ENCODE results near the gene PRPS1.
"Not testable (repeated sequence)": the region's sequence is repeated elsewhere in the genome, so short reads cannot be mapped to it uniquely, and the experiment has no call there.

PRPS1 gene
- 45.9 to 122 (median 68.0) reads per million in 3 experiments for total RNA-seq

DNA sequence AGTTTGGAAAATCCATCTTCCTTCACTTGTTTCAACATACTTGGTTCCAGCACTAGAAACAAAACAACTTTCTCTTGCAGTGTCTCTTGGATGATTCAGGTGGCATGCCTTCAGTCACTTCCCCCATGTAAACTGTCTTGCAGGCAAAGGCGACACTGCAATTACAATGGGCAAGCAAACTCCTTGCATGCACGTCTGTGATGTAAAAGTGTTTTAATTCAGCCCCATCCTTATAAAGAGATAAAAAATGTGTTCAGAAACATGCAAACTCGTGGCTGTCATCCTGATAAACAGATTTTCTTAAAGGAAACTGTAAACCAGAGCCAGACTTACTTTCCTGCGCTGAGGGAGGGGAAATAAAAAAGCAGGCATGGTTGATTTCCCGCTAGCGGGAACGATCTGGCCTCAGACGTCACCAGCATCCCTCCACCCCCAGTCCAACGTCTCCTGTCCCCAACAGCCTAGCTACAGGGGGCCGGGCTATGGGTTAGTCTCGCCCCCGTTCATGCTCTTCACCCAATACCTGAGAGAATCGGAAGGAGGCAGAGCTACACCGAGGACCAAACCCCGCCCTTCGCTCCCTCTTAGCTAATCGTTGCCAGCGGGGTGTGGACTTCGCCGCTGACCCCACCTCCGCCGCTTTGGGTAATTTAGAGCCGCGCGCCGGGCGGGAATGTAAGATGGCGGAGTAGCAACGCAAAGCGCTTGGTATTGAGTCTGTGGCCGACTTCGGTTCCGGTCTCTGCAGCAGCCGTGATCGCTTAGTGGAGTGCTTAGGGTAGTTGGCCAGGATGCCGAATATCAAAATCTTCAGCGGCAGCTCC lies at the start of gene PRPS1:
Gene PRPS1 (plus strand): TSS at position 673 of the 824 bp plus-strand sequence. CDS start 119 bp downstream, at position 792.
- DNase-seq, result peak; percentile 87

- no peak for DNase-seq
Observed at GRCh38 chrX:107579956-107580355, 48.4 kb upstream of the PRPS1 start.

DNA sequence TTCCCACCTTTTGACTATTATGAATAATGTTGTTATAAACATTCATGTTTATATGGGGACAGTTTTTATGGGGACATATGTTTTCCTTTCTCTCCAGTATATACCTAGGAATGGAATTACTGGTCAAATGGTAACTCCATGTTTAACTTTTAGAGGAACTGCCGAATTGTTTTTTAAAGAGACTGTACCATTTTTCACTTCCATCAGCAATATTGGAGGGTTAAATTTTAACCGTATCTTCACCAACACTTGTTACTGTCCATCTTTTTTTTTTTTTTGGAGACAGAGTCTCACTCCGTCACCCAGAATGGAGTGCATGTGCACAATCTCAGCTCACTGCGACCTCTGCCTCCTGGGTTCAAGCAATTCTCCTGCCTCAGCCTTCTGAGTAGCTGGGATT lies 46.4 kb upstream of the PRPS1 start:
- no peak for DNase-seq

DNA sequence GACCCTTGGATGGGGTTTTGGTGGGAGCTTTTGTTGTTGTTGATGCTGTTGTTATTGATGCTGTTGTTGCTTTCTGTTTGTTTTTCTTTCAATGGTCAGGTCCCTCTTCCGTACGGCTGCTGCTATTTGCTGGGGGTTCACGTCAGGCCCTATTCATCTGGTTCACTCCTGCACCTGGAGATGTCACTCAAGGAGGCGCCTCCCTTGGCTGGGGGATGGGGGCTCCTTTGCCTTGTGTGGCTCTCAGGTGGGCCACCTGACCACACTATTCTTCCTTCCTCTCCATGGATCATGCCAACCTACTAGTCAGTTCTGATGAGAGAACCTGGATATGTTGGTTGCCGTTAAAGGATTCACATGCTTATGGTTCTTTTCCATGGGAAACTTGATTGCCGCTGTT lies 39.1 kb upstream of the PRPS1 start:
- DNase-seq, result no peak

- DNase-seq, result no peak
Observed at GRCh38 chrX:107596651-107597050, 31.7 kb upstream of the PRPS1 start.

GRCh38 chrX:107597264-107597663 lies 31.0 kb upstream of the PRPS1 start:
- no peak for DNase-seq

- DNase-seq, result no peak
Observed at GRCh38 chrX:107597791-107598190, 30.5 kb upstream of the PRPS1 start.

DNA sequence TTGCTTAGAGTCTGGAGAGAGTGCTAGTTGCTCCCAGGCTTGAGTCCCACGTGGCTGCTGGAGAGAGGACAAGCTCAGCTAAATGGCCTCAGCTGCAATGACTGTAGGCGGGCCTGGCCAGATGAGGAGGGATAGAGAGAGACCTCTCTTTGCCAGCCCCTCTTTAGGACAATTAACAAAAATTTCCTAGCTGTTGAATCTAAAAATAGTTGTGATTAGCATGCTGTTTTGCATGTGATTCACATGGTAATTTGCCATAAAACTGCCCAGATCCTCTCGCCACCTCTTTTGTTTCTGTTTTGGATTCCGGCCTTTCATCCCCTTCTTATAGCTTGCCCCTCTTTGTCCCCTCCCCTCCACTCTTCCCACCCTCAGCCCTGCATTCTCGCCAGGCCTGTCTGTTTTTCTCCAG lies 28.9 kb upstream of the PRPS1 start:
- no peak for DNase-seq

- no peak for DNase-seq
Observed at GRCh38 chrX:107600366-107600765, 27.9 kb upstream of the PRPS1 start.

DNA sequence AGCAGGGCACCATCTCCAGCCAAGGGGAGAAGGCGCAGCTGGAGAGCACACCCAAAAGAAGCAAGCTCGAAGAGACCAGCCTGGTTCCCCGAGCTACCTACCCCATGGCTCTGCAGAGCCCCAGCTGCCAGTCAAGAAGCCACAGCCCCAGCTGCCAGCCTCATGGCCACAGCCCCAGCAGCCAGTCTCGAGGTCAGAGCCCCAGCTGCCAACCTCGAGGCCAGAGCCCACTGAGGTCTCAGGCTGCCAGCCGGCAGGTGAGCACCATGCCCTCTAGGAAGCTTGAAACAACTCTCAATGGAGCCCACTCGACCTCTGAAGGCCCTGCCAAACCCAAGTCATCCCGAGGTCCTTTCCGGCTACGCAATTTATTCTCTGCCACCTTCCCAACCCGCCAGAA lies 27.0 kb upstream of the PRPS1 start:
- DNase-seq, result no peak

- no peak for DNase-seq
Observed at GRCh38 chrX:107601759-107602158, 26.6 kb upstream of the PRPS1 start.

GRCh38 chrX:107602694-107603239 lies 25.5 kb upstream of the PRPS1 start:
- no peak for DNase-seq

GRCh38 chrX:107603429-107604159 lies 24.7 kb upstream of the PRPS1 start:
- no peak for DNase-seq

GRCh38 chrX:107609061-107609460 lies 19.2 kb upstream of the PRPS1 start:
- not testable (repeated sequence) for DNase-seq

DNA sequence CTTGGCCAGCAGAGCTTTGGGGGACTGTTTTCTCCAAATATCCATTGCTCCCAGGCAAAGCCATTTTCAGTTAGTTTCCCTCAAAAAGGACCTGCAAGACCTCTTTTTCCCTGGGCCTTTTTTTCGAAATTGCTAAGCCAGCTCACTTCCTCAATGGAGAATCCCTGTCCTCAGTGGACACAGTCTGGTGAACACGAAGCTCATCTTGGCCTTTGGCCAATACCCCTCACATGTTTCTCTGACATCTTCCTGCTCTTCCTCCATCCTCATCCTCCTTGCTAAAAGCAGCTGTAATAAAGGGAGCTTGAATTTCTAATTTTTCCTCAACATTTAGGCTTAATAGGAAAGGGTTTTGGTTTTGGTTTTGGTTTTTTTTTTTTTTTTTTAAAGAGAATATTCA lies 17.6 kb upstream of the PRPS1 start:
- DNase-seq, result no peak

GRCh38 chrX:107619885-107620322 lies 8.4 kb upstream of the PRPS1 start:
- DNase-seq, result no peak

- DNase-seq, result no peak
Observed at GRCh38 chrX:107624893-107625292, 3.4 kb upstream of the PRPS1 start.

GRCh38 chrX:107625739-107626138 lies 2.6 kb upstream of the PRPS1 start:
- DNase-seq, result no peak

DNA sequence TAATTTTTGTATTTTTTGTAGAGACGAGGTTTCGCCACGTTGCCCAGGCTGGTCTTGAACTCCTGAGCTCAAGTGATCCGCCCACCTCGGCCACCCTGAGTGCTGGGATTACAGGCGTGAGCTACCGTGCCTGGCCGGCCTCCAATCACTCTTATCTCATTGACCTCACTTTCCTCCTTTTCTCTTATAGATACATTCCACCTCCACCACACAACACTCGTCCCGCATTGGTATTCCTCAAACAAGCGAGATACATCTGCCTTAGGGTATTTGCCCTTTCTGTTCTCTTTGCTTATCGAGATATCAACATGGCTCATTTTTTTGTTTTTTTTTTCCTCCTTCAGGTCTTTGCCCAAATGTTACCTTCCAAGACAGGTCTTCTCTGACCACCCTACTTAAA lies 1.8 kb upstream of the PRPS1 start:
- no peak for DNase-seq

DNA sequence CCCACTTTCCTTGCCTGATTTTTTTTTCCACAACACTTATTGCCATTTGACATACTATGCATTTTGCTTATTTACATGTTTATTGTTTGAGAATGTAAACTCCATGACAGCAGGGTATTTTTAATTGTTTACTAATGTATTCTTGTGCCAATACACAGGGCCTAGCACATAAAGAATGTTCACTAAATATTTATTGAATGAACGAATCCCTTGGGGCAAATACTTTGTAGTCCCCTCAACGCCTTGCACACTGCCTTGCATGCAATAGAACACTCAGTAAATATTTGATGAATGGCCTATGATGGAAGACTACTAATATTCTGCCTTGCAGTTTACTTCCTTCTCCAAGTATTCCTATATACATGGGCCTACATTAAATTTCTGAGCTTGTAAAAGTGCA lies 1.4 kb upstream of the PRPS1 start:
- DNase-seq, result no peak

DNA sequence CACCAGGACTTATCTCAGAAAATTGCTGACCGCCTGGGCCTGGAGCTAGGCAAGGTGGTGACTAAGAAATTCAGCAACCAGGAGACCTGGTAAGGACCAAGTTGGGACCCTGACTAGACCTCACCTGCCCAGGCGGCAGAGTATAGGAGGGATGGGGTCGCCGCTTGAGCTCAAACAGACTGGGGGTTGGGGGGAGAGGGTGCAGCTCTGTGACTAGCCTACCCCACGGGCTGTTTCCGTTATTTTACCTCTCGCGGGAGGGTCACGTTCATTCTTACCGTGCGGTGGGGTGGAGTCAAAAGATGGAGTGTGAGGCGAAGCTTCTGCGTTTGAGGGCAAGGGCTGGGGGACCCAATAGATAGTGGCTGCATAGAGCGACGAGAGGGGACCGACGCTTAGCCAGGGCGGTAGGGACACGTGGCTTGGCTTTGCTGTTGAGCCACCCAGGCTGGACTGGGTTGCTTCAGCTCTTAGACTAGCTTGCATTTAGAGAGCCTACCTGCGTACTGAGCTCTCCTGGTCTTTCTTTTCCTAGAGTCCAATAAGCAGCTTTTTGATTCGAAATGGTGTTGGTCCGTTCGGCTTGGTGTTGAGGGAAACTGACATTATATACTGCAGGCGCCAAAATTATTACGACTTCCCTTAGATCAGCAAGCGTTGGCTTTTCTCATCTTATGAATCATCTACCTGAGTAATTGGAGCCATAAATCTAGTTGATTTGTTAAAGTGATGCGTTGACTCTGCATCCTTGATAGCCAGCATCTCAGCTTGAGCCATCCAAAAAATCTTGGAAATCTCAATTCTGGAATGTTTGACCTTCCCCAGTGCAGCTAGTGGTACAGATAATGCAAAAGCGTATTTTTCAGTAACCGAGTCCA lies 591 bp downstream of the PRPS1 start:
- peak; percentile 52 for DNase-seq

DNA sequence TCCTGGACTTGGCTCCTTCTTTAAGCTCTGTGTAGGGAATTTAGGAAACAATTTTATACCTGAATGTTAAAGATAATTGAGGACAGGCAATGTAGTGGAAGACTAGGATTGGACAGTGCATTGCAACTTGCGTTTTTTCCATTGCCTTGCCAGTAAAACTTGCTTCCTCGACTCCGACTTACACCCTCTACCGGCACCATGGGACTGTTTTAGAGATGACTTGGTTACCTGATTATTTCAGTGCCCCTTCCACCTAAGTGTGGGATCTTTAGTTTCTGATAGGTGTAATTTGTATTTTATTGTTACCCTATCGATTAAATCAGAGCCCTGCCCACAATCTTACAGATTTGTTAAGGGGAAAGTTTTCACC lies 1.2 kb downstream of the PRPS1 start:
- no peak for DNase-seq

Measured in central memory CD4-positive, alpha-beta T cell (primary cell).